ENCODE data around the gene TAL1.

GRCh38 chr1:47262787-47263413, 30.9 kb upstream of the TAL1 start:
- TF ChIP-seq CTCF (IDR thresholded peaks at IDR 0.05 in 4 of 5, conservative IDR thresholded peaks at IDR 0.05 in 1 of 5): peak; percentile 29 to 75 (median 53)
- no peak for TF ChIP-seq POLR2A (IDR thresholded peaks at IDR 0.05)

Data from gastrocnemius medialis (tissue), 4 donors.